Activated T-helper 1 cell treated with anti-CD3 and anti-CD28 coated beads, Interleukin-12 subunit alpha, Interleukin-12 subunit beta, Interleukin-2, Interleukin-4 antibody, amounts not matched to agents 30 ng/mL and 10 ng/mL and 1 ng/mL, durations not matched to agents 14 hours and 24 hours and 36 hours (primary cell): ENCODE measurements around the gene POTEJ. TPM values are rescaled to one million over a fixed set of nuclear protein-coding genes. Genes with fewer than 3 reads are reported as not detected.
"Not testable (repeated sequence)": the region's sequence is repeated elsewhere in the genome, so short reads cannot be mapped to it uniquely, and the experiment has no call there.

ENCODE experiments used
- DNase-seq: peaks from one replicate; pipeline ENCODE4 v3.0.0; 2021; ENCODE audit warnings: low spot score
- H3K27ac Mint-ChIP-seq: one replicate; pipeline ENCODE4 v1.8.0; 2021; ENCODE audit warnings: mild to moderate bottlenecking, mixed read lengths
- H3K27me3 Mint-ChIP-seq: one replicate; pipeline ENCODE4 v1.8.0; 2022; ENCODE audit warnings: mild to moderate bottlenecking, moderate library complexity, mixed read lengths; ENCODE audit not compliant: insufficient read depth
- H3K36me3 Mint-ChIP-seq: one replicate; pipeline ENCODE4 v1.8.0; 2021; ENCODE audit warnings: low read depth, mixed read lengths
- H3K4me1 Mint-ChIP-seq: one replicate; pipeline ENCODE4 v1.8.0; 2021; ENCODE audit warnings: low read depth, mixed read lengths
- H3K4me3 Mint-ChIP-seq: one replicate; pipeline ENCODE4 v1.8.0; 2021; ENCODE audit warnings: mild to moderate bottlenecking, moderate library complexity, mixed read lengths
- H3K9me3 Mint-ChIP-seq: one replicate; pipeline ENCODE4 v1.8.0; 2021; ENCODE audit warnings: mixed read lengths
- intact Hi-C: fragments of 100-400 bp; cut with micrococcal nuclease; formaldehyde crosslinking; loops from one replicate; pipeline ENCODE4 v1.15.1; 2024
- total RNA-seq: library from RNA; stranded (reverse); gene quantifications from 2 replicates; pipeline ENCODE4 v1.2.3, GENCODE V29; 2022

POTEJ gene
- total RNA-seq, 1 donor from 2014 or later: not detected

DNA sequence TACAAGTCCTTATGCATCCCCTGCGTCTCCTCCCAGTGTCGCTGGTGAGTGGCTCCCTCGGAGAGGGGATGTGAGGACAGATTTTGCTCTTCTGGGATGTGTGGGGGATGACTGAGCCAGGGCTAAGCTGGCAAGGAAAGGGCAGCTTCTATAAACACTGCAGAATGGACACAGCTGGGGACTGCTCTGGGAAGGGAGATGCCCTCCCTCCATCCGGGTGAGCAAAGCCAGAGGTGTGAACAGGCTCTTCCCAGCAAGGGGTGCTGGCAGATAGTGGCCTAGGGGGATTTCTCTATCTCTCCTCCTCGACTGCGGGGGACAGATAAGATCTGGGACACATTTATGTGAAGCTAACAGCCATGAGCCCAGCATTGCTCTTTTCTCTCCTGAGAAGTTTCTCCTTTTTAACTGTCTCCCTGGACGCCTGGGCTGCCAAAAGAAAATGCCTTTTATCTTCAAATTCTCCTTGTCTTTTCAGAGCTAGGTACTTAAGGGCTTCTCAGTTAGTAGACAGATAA, 20.3 kb upstream of the POTEJ start:
- H3K36me3 Mint-ChIP-seq, H3K27ac Mint-ChIP-seq, DNase-seq, H3K9me3 Mint-ChIP-seq, H3K4me1 Mint-ChIP-seq, intact Hi-C loops, H3K4me3 Mint-ChIP-seq, H3K27me3 Mint-ChIP-seq: not testable (repeated sequence)

DNA sequence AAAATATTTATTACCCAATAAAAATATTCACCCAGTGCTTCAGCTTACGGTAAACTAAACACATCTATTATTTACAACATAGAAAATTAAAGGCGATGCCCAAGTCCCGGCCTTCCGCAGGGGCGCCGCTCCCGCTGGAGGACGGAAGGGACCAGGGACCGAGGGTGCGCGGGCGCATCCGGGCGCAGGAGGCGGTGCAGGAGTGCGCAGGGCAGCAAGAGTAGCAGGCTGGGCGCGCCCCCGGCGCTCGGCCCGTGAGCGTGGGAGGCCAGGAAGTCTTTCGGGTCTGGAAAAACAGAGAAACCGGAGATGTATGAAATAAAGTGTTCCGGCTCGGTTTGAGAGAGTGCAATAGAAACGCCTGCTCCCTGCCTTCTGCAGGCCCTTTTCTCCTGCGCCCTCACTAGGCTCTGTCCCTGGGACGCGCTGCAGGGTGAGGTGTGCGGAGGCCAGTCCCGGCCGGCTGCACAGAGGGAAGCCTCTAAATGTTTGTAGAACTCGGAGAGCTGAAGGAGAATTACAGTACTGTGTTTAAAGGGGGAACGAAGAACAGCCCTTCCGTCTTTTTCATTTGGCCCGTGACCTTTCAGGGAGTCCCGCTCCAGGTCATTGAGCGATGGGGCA, 18.3 kb upstream of the POTEJ start:
- H3K36me3 Mint-ChIP-seq, H3K27ac Mint-ChIP-seq, H3K4me1 Mint-ChIP-seq, H3K9me3 Mint-ChIP-seq, H3K27me3 Mint-ChIP-seq, intact Hi-C loops, DNase-seq, H3K4me3 Mint-ChIP-seq: not testable (repeated sequence)

DNA sequence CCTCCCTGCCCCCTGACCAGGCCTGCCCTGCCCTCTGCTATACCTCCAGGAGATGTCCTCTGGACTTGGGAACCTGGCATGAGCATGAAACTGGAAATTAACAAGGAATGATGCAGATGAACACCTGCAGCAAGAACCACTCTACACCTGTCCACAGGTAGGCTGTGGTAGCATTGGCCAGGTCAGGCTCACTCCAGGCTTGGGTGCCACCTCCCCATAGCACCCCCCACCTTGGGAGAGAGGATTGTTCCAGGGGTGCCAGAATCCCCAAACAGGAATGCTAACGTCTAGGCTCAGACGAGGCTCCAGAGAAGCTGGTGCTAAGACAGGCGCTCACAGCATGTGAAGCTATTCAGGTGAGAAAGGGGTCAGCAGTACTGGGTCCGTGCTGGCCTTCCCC, 17.2 kb upstream of the POTEJ start:
- DNase-seq, H3K4me3 Mint-ChIP-seq, H3K9me3 Mint-ChIP-seq, H3K4me1 Mint-ChIP-seq, intact Hi-C loops, H3K27ac Mint-ChIP-seq, H3K36me3 Mint-ChIP-seq, H3K27me3 Mint-ChIP-seq: not testable (repeated sequence)

DNA sequence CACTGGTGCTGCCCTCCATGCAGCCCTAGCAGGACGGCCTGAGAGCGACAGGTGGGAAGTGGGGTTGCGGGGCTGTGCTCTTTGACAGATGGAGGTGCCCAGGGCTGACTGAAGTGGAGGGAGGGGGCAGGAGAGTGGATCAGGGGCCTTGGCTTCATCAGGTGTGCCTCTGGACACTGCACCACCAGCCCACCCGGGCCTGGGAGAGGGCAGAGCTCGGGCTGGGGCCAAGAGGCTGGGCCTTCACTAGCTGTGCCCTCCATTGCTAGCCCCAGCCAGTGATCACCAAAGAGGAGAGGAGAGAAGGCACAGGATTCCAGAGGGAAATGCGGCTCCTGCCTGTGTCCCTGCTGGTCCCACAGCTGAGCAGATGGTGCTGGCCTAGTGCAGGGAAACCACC, 14.5 kb upstream of the POTEJ start:
- intact Hi-C loops, H3K9me3 Mint-ChIP-seq, H3K4me3 Mint-ChIP-seq, H3K27ac Mint-ChIP-seq, DNase-seq, H3K36me3 Mint-ChIP-seq, H3K4me1 Mint-ChIP-seq, H3K27me3 Mint-ChIP-seq: not testable (repeated sequence)

DNA sequence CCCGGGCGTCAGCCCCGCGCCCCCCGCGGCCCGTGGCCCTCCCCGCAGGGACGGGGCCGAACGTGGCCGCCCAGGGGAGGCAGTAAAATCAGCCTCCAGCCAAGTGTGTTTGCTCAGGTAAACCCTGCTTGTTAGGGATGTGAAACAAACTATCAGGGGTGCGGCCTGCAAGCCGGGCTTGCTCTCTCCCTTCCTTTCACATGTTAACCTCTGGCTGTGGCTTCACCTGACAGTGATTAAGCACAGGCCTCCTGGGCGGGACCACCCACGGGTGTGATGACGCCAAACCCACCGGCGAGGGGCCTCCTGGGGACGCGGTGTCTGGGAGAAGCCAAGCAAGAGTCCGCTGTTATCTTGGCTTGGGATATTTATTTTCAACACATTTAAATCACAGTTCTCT, 13.2 kb upstream of the POTEJ start:
- not testable (repeated sequence) for H3K27ac Mint-ChIP-seq

DNA sequence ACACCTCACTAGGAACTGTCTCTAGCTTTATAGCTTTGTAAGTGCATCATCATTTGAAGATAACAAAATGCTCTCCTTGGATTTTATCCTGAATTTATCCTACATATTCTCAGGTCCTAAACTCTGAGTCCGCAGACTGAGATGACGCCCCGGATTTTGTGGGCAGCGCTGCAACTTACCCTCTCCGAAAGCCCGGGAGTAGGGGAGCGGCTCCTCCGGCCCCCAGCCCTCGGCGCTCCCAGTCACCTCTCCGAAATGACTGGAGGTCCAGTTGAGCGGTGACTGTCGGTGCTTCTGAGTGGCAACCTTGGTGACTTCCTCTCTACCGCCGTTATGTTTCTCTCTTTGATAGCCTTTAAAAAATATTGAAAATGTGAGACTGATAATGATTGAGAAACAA, 12.8 kb upstream of the POTEJ start:
- not testable (repeated sequence) for H3K9me3 Mint-ChIP-seq, H3K4me3 Mint-ChIP-seq

More for the DNA sequence above, 13.2 kb upstream of the POTEJ start:
- DNase-seq, H3K36me3 Mint-ChIP-seq, H3K9me3 Mint-ChIP-seq, H3K27me3 Mint-ChIP-seq, intact Hi-C loops, H3K4me1 Mint-ChIP-seq, H3K4me3 Mint-ChIP-seq: not testable (repeated sequence)

DNA sequence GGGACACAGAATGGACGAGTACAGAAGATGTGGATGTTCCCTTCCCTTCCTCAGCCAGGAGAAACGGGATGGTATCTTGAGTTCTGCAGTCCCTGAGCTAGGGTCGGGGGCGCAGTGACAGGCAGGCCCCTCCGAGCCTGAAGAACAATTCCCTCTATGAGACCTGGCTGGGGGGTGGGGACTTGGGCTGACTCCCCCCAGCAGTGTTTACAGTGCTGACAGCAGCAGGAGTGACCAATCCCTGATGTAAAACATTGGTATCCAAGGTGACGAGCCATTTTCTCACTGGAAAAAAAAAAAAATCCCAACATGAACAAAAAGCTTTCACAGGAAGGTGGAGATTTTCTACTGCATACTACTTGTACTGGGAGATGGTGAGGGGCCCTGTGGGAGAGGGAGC, 11.8 kb upstream of the POTEJ start, which contains the start of gene CFC1:
Gene CFC1, minus strand, starts transcription at position 183 of the 400 bp plus-strand sequence. CDS start 288 bp downstream, outside the sequence.
- intact Hi-C loops, H3K36me3 Mint-ChIP-seq, H3K4me3 Mint-ChIP-seq, H3K9me3 Mint-ChIP-seq, DNase-seq, H3K4me1 Mint-ChIP-seq, H3K27me3 Mint-ChIP-seq, H3K27ac Mint-ChIP-seq: not testable (repeated sequence)

More for the DNA sequence above, 12.8 kb upstream of the POTEJ start:
- intact Hi-C loops, H3K27ac Mint-ChIP-seq, H3K36me3 Mint-ChIP-seq, DNase-seq, H3K27me3 Mint-ChIP-seq, H3K4me1 Mint-ChIP-seq: not testable (repeated sequence)

DNA sequence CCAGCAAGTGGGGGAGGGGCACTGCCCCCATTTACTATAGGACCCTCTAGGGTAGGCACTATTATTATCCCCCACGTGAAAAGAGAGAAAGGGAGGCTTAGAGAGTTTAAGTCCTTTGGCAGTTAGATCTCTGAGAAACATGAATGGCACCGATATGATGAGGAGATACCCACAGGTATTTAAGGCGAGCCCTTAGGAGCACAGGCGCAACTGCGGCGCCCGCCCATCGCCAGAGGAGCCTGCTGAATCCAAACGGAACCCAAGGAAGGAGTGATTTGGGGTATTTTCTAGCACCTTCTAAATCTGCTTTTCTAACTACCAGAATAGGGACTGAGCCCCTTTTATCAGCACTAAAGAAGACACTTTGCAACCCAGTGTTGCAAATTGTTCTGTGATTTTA, 11.3 kb upstream of the POTEJ start:
- H3K4me3 Mint-ChIP-seq, DNase-seq, intact Hi-C loops, H3K36me3 Mint-ChIP-seq, H3K27me3 Mint-ChIP-seq, H3K9me3 Mint-ChIP-seq, H3K27ac Mint-ChIP-seq, H3K4me1 Mint-ChIP-seq: not testable (repeated sequence)

DNA sequence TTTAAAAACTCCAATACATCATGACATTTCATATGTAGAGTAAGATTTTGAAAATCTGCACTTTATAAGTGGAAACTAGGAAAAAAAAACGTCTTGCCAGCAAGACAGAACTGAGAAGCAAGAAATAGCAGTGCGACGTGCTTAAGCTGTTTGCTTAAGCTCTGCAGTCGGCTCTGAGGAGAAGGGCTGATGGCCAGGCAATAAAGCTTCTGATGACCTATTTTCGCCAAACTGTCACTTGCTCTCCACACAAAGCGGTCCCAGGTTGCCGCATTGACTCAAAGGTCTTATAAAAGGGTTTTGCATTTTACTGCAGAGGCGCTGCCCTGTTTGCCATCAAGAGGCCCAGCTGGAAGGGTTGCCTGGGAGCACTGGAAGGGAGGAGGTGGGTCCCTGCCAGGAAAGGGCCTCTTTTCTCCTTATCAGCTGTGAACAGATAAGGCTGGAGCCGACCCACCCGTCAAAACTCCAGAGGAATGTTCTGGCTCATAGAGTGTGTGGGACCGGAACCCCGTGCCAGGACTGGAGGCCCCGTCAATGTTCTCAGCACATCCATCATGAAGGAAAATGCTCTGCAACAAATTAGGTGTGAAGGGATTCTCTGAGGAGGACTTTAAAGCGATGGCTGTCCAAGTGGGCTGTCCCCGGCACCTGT, 9.5 kb upstream of the POTEJ start:
- DNase-seq, H3K4me3 Mint-ChIP-seq, H3K9me3 Mint-ChIP-seq, H3K4me1 Mint-ChIP-seq, H3K36me3 Mint-ChIP-seq, intact Hi-C loops, H3K27ac Mint-ChIP-seq, H3K27me3 Mint-ChIP-seq: not testable (repeated sequence)

DNA sequence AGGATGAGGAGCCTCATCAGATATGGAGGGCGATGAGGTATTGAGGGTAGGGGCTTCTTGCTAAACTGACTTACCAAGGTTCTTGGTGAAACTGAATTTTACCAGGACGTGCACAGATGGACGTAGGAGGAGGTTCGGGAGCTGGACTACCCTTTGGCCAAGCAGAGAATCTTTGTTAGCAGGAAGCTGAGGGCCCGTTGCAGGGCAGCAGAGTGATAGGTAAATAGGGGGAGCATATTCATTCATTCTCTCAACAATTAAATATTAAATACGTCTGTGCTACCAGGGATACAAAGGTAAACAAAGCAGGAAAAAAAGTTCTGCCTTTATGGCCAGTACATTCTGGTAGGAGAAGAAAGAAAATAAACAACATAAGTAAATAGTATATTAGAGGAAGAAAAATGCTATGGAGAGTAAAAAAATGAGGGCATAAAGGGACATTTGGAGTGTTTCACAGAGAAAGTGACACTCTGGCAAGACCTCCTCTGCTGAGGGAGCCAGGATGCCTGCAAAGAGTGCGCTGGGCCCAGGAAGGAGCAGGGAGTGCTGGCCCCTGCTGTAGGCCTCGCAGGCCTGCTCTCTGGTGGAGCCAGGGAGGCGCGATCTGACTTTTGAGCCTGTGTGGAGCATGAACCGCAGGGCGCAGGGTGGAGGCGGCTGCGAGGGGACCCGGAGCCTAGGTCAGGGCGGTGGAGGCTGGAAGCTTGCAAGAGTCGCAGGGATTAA, 2.8 kb upstream of the POTEJ start:
- H3K27ac Mint-ChIP-seq: not testable (repeated sequence)

DNA sequence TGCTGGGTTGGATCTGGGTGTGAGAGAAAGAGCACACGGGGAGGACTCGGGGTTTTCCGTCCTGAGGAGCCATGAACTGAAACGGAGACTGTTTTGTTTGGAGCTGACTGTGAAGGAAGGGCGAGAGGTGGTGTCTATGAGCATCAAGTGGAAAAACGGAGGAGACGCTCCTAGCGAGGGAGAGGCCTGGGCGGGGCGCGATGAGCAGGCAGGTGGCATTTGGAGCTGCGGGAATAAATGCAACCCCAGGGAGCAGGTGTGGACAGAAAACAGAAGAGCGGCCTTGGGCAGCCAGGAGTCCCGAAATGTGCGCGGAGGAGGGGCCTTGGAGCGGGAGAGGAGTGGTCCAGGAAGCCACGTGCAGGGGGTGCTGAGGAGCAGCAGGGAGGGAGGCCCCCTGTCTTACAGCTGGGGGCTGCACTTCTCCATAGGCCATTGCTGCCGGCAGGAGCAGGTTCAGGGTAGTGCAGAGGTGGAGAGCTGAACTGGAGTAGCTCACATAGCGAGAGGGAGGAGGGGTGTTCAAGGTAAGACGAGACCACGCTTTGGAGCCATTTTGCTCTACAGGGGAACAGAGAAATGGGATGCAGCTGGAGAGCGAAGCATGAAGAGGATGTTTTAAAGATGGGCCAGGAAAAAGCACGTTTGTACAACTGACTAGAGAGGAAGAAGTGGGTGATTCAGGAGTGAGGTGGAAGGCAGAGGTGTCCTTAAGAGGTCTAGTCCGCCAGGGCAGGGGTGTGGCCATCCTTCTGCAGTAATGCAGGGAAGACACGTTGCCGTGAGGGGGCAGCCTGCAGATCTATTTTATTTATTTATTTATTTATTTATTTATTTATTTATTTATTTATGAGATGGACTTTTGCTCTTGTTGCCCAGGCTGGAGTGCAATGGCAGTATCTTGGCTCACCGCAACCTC, 2.0 kb upstream of the POTEJ start:
- H3K4me3 Mint-ChIP-seq, H3K9me3 Mint-ChIP-seq, intact Hi-C loops, H3K4me1 Mint-ChIP-seq, DNase-seq, H3K27ac Mint-ChIP-seq, H3K36me3 Mint-ChIP-seq, H3K27me3 Mint-ChIP-seq: not testable (repeated sequence)

More for the DNA sequence above, 2.8 kb upstream of the POTEJ start:
- DNase-seq, H3K4me1 Mint-ChIP-seq, H3K27me3 Mint-ChIP-seq, H3K36me3 Mint-ChIP-seq, H3K4me3 Mint-ChIP-seq, intact Hi-C loops, H3K9me3 Mint-ChIP-seq: not testable (repeated sequence)

DNA sequence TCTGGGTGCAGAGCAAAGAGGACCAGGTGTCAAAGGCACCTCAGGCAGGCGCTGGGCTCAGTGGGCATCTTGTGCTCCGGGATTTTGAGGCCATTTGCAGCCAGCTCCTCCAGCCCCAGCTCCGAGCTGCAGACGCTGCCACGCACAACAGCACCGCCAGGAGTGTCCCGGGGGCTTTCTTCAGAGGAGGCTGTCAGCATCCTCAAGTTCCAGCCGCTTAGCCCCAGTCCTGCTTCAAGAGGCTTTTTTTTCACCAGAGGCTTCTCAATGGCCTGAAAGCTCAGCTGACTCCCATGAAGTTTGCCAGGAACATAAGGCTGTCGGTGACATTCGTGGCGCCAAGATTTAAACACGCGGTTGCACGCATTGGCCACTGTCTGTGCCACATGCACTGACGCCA, 754 bp upstream of the POTEJ start:
- H3K9me3 Mint-ChIP-seq, H3K4me3 Mint-ChIP-seq, H3K27me3 Mint-ChIP-seq, H3K27ac Mint-ChIP-seq, H3K4me1 Mint-ChIP-seq, DNase-seq, intact Hi-C loops, H3K36me3 Mint-ChIP-seq: not testable (repeated sequence)
